Vagina (tissue), 2 donors: Measurements from ENCODE around the gene EPHB4. TPM values are rescaled to one million over a fixed set of nuclear protein-coding genes. Genes with fewer than 3 reads are reported as not detected.

Experiments used
- DNase-seq, 2 donors: peaks; one replicate each; pipeline ENCODE4 v3.0.0-alpha.2; 2017; ENCODE audit errors: extremely low spot score in 2 of 2
- H3K27ac ChIP-seq: fragments of 200-600 bp; sonication (generic); one replicate; pipeline ENCODE4 v1.5.1; 2019
- H3K27me3 ChIP-seq: fragments of 200-600 bp; sonication (generic); one replicate; pipeline ENCODE4 v1.5.1; 2019
- H3K36me3 ChIP-seq, 2 donors: fragments of 200-600 bp; sonication (generic); one replicate each; pipeline ENCODE4 v1.5.1; 2017 to 2019
- H3K4me1 ChIP-seq: fragments of 200-600 bp; sonication (generic); one replicate; pipeline ENCODE4 v1.5.1; 2019
- H3K4me3 ChIP-seq, 2 donors: fragments of 200-600 bp; sonication (generic); 1 replicate in 1 of 2; 2 replicates in 1 of 2; pipeline ENCODE4 v1.5.1; 2016 to 2019
- H3K9me3 ChIP-seq: fragments of 200-600 bp; sonication (generic); one replicate; pipeline ENCODE4 v1.5.1; 2019
- CTCF ChIP-seq, 3 experiments: fragments of 450-650 bp in 2 of 3; fragments of 200-600 bp in 1 of 3; sonication (generic) in 1 of 3; IDR thresholded peaks; one replicate each; pipeline ENCODE4 v1.5.1; 2017 to 2019; ENCODE audit warnings: antibody characterized with exemption in 3 of 3, mild to moderate bottlenecking in 2 of 3, moderate library complexity in 2 of 3
- POLR2A ChIP-seq, 2 donors: fragments of 450-650 bp; IDR thresholded peaks; one replicate each; pipeline ENCODE4 v1.6.1; 2017; ENCODE audit warnings: antibody characterized with exemption in 2 of 2, mild to moderate bottlenecking in 2 of 2, moderate library complexity in 2 of 2
- POLR2AphosphoS5 ChIP-seq, 2 donors: sonication (generic); formaldehyde crosslinking; IDR thresholded peaks; one replicate each; pipeline ENCODE4 v1.9.0; 2017; ENCODE audit warnings: antibody characterized with exemption in 2 of 2, mild to moderate bottlenecking in 2 of 2, low read depth in 1 of 2; ENCODE audit not compliant: insufficient read depth in 1 of 2
- intact Hi-C: fragments of 100-400 bp; cut with DNase I; formaldehyde crosslinking; loops from one replicate; pipeline ENCODE4 v1.15.1; 2023
- total RNA-seq: library from RNA; depleted of rRNA; stranded (reverse); fragments of >200 nt; gene quantifications from one replicate; pipeline ENCODE4 v1.2.3, GENCODE V29; 2016

The EPHB4 gene
- total RNA-seq, 1 donor from 2014 or later: 72.4 TPM

GRCh38 chr7:100839361-100839760, 12.0 kb upstream of the EPHB4 start:
- no peak overlapping the region for H3K27ac ChIP-seq
- intact Hi-C loops: loop anchor here (5.0 kb wide), 1 partner anchor 37 kb away; no protein-coding TSS in a partner anchor
- TF ChIP-seq POLR2AphosphoS5 (IDR thresholded peaks at IDR 0.05; ENCODE audit: insufficient read depth in 1 of 2, low read depth in 1 of 2) (no peak), CTCF (IDR thresholded peaks at IDR 0.05) (no peak), POLR2A (IDR thresholded peaks at IDR 0.05) (no peak)
- H3K27me3 ChIP-seq: no peaks in the 10 kb centered on the region
- H3K9me3 ChIP-seq: no peaks in the 10 kb centered on the region
- H3K36me3 ChIP-seq: no peaks in the 10 kb centered on the region
- no peak overlapping the region for H3K4me3 ChIP-seq
- DNase-seq: no peak
- H3K4me1 ChIP-seq: peaks cover 12% of the 10 kb centered on the region

GRCh38 chr7:100837099-100837836, 9.9 kb upstream of the EPHB4 start:
- no peaks in the 10 kb centered on the region for H3K9me3 ChIP-seq
- intact Hi-C loops: loop anchor here (5.0 kb wide), 1 partner anchor 35 kb away; no protein-coding TSS in a partner anchor
- no peaks in the 10 kb centered on the region for H3K36me3 ChIP-seq
- no peaks in the 10 kb centered on the region for H3K27me3 ChIP-seq
- peak overlapping the region; percentile 31 to 38 for H3K4me3 ChIP-seq
- peak overlapping the region; percentile 68 for H3K27ac ChIP-seq
- no peak for DNase-seq
- peaks cover 12% of the 10 kb centered on the region for H3K4me1 ChIP-seq
- TF ChIP-seq CTCF (IDR thresholded peaks at IDR 0.05) (no peak), POLR2AphosphoS5 (IDR thresholded peaks at IDR 0.05; ENCODE audit: insufficient read depth in 1 of 2, low read depth in 1 of 2) (peak; percentile 89 to 96)

GRCh38 chr7:100836812-100837098, 9.4 kb upstream of the EPHB4 start:
- Histone ChIP-seq H3K4me1 (peaks cover 12% of the 10 kb centered on the region), H3K4me3 (peak overlapping the region; percentile 31 to 38), H3K27me3 (no peaks in the 10 kb centered on the region), H3K36me3 (no peaks in the 10 kb centered on the region), H3K27ac (peak overlapping the region; percentile 68), H3K9me3 (no peaks in the 10 kb centered on the region)
- DNase-seq: no peak
- intact Hi-C loops: loop anchor here (5.0 kb wide), 1 partner anchor 34 kb away; no protein-coding TSS in a partner anchor
- TF ChIP-seq POLR2AphosphoS5 (IDR thresholded peaks at IDR 0.05; ENCODE audit: insufficient read depth in 1 of 2, low read depth in 1 of 2): no peak
- TF ChIP-seq CTCF (IDR thresholded peaks at IDR 0.05): no peak
- TF ChIP-seq POLR2A (IDR thresholded peaks at IDR 0.05): no peak

- Histone ChIP-seq H3K27ac (peak overlapping the region; percentile 68), H3K36me3 (no peaks in the 10 kb centered on the region), H3K4me3 (no peak overlapping the region), H3K4me1 (peaks cover 12% of the 10 kb centered on the region), H3K27me3 (no peaks in the 10 kb centered on the region), H3K9me3 (no peaks in the 10 kb centered on the region)
- DNase-seq: no peak
- intact Hi-C loops: loop anchor here (5.0 kb wide), 1 partner anchor 34 kb away; no protein-coding TSS in a partner anchor
- TF ChIP-seq POLR2AphosphoS5 (IDR thresholded peaks at IDR 0.05; ENCODE audit: insufficient read depth in 1 of 2, low read depth in 1 of 2) (peak in 1 of 2 donors; percentile 27), POLR2A (IDR thresholded peaks at IDR 0.05) (no peak), CTCF (IDR thresholded peaks at IDR 0.05) (no peak)
Observed at GRCh38 chr7:100835903-100836811, 8.8 kb upstream of the EPHB4 start.
